ENCODE measurements around the gene MRM3.
"Not testable (repeated sequence)": the region's sequence is repeated elsewhere in the genome, so short reads cannot be mapped to it uniquely, and the experiment has no call there.

MRM3 gene

DNA sequence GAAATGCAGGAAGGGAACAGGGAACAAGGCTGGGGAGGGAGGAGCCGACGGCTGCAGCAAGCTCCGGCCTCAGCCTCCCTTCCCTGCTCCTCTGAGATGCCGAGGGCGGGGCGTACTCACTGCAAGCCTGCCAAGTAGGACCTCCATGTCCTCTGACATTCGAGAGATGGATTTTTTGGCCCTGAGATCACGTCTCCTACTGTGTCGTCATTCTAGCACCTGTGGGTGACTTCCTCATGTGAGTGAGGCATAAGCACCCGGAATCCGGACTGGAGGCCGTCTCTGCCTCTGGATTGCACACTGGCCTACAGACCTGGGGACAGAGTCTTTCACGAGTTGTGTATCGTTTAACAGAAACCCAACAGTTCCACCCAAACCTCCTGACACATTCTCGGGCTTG, 14.5 kb downstream of the MRM3 start:
- DNase-seq (ENCODE audit: low spot score): no peak

DNA sequence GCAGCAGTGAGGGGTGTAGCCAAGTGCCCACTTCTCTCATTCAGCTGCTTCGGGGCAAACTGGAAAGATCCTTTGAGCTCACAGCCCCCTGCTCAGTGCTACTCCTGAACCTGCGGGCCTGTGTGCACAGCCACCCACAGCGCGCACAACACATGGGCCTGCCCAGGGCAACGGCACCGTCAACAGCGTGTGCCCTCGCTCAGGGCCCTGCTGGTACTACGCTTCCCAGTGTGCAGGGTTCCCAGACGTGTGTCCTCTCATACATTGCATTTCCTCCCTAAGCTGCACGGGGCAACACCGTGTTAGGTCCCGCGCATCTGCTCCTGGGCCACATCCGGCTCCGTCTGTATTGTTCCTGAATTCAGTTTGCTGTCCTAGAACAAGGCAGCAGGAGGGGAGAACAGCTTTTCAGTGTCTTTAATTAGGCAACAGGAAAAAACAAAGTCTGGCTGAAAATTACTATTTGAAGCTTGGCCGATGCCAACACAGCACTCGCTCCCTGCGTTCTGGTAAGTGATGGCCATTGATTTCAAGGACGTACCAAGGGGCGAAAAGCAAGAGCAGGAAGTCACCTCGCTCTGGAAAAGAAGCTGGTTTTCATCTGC, 15.2 kb downstream of the MRM3 start:
- DNase-seq (ENCODE audit: low spot score): no peak

GRCh38 chr17:798246-798645, 16.1 kb downstream of the MRM3 start:
- no peak for DNase-seq (ENCODE audit: low spot score)

GRCh38 chr17:799261-799660, 17.1 kb downstream of the MRM3 start:
- no peak for DNase-seq (ENCODE audit: low spot score)

DNA sequence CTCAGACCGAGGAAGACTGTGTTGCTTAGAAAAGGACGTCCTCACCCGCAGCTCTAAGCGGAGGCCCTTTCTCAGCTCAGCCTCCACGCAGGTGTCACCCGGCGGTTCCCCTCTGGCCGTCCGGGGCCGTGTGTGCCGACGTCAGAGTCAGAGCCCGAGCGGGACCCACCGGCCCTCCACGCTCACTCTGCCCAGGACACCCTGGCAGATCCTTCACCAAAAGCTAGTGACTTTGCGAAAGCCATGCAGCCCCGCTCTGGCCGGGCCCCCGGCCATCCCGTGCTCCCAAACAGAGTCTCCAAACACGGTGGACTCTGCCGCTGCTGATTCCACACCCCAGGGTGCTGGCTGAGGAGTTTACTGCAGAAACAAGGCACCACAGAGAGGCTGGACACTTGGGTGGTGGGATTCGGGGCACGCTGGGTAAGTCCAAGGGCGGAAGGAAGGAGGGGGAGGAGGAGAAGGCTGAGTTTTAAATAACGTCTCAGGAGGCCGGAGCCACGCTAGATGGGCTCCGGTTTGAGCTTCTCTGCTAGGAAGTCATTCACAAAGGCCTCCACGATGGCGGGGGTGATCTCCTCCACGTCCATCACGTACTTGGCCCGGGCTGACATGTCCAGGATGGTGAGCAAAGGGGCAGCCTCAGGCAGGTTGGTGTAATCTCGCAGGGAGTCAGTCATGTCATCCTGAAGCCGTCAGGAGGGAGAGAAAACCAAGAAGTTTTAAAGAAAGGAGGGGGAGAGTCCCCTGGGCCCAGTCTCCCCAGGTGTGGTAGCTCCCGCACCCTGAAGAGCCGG, 18.5 kb downstream of the MRM3 start:
- no peak for DNase-seq (ENCODE audit: low spot score)

DNA sequence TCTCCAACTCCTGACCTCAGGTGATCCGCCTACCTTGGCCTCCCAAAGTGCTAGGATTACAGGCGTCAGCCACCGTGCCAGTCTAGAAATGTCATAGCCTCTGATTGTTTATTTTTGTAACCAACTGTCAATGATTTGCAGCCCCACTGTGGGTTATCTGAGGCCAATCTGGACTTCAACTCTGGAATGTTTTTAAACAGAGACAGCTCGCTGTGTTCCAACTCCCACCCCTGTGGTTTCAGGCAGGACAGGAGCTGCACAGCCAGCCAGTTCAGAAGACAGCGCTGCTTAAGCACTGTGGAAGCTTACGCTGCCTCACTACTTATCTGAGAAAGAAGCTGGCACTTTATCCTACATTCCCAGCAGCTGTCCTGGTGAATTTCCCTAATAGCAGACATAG, 19.5 kb downstream of the MRM3 start:
- no peak for DNase-seq (ENCODE audit: low spot score)

DNA sequence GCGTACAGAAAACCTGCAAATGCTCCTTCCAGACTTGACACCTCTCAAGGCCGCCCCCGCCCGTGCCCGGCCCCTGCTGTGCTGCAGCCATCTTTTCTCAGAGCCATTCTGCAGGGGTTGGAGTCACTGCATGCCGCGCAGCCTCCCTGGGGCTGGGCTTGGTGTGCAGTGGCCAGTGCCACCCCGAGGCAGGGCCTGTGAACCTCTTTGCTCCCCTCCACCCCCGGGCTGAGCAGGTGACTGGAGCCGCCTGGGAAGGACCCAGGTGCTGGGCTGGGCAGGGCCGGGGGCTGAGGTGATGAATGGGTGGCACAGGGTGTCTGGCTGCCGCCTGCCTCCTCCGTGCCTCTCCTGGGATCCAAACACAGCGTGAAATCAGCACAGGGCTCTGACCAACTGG, 20.3 kb downstream of the MRM3 start:
- DNase-seq (ENCODE audit: low spot score): no peak

GRCh38 chr17:802901-803881, 21.0 kb downstream of the MRM3 start:
- no peak for DNase-seq (ENCODE audit: low spot score)

DNA sequence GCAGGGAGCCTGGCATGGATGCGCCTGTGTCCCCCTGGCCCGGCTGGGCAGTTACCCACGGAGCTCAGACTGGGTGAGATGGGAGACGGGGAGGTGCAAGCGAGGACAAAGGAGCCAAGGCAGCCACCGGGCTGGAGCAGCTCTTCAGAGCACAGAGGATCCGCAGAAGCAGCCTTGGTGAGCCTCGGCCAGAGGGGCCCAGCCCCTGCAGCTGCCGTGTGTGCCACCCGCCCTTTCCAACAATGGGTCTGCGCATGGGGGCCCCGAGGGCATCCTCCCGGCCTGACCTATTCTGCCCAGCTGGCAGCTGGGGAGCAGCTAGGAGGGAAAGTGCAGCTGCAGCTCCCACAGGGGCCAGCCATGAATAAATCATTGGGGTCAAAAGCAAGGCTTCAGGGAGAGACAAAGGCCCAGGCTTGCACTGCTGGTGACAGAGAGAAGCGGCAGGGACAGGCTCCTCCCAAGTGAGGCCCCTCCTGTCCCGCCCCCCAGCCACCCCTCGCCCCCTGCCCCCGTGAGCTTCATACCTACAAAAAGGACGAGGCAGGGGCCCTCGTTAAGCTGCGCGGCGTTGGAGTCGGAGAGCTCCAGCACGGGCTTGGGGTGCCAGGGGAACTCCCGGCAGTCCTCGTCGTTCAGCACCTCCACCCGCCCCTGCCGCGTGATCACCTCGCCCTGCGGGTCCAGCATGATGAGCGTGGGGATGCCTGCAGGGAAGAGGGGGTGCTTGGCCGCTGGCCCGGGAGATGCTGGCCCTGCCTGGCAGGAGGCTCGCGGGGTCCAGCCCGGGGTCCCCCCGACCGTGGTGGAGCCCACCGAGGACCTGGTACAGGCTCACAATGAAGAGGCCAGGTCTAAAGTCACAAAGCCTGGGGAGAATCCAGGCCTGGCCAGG, 22.6 kb downstream of the MRM3 start:
- no peak for DNase-seq (ENCODE audit: low spot score)

GRCh38 chr17:805886-806285, 23.7 kb downstream of the MRM3 start:
- DNase-seq (ENCODE audit: low spot score): not testable (repeated sequence)

DNA sequence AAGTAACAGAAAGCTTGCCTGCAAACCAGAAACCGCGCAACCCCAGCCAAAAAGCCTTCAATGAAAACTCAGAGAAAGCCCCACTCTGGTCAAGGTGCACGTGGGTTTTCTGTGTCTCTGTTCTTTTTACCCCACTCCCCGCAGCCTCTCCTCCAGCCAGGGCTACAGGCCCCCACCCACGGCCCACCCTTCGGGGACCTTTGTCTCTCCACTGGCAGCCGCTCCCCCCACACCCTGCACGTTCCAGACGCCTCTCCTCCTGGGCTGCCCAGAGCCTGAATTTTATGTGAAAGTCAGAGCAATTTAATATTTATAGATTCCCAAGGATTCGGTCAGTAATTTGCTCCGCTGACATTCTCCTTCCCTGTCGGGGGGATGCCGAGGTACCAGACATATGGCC, 24.2 kb downstream of the MRM3 start:
- no peak for DNase-seq (ENCODE audit: low spot score)

- DNase-seq (ENCODE audit: low spot score): no peak
Measured at GRCh38 chr17:806781-807522, 24.8 kb downstream of the MRM3 start.

DNA sequence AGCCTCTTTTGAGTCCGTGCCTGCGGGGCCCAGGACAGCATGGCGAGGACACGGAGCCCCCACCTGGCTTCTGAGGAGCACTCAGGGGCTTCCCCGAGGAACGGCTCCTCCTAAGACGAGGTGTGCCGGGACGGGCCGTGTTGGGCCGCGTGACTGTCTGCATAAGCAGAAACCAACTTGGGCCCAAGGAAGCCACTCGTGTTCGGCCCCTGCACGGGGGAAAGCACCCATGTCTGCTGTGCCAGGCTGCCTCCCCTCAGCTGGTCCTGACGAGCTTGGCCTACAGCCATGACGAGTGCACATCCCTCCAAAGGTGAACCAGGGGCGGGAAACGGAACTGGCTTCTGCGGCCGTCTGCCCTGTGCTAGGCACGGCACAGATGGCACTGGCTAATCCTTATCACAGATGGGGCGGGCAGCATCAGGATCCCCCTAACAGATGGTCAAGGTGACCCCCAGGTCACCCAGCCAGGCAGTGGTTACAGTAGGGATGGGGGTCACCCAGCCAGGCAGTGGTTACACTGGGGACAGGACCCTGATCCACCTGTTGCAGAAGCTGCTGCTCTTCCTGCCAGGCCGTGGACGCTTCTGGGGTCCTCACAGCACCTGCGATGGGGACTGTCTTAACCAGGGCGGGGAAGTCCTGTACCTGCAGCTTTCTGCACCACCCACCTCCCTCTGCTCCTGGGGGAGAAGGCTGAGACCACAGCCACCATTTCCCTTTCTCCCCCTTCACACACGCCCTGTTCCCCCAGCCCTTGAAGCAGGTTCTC, 25.6 kb downstream of the MRM3 start:
- DNase-seq (ENCODE audit: low spot score): no peak

GRCh38 chr17:811051-811784, 29.1 kb downstream of the MRM3 start:
- no peak for DNase-seq (ENCODE audit: low spot score)

DNA sequence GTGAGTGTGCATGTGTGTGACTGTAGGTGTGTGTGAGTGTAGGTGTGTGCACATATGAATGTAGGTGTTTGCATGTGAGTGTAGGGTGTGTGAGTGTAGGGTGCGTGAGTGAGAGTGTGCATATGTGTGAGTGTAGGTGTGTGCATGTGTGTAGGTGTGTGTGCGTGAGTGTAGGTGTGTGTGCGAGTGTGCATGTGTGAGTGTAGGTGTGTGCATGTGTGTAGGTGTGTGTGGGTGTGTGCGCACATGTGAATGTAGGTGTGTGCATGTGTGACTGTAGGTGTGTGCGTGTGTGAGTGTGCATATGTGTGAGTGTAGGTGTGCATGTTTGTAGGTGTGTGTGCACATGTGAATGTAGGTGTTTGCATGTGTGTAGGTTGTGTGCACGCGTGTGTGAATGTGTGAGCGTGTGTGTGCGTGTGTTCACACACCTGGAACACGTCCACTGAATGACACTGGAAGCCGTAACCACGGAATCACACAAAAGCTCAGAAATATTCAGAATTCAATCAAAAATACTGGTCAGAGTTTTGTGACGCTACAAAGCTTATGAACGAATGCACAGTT, 30.6 kb downstream of the MRM3 start:
- DNase-seq (ENCODE audit: low spot score): no peak

DNA sequence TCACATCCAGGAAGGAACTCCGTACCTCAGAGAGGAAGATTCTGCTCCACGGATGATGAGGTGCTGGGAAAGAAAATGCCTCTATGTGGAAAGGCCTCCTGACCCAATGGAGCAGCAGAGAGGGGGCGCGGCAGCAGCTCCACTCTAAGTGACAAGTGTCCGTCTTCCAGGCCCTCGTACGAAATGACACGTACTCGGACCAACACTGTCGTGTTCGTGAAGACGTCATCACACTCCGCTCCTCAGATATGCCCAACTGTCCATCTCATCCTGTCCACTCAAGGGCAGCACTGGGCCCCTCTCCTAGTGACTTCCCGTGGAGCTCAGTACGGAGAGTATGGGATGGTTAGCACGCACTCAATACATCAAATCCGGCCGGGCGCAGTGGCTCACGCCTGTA, 32.2 kb downstream of the MRM3 start:
- no peak for DNase-seq (ENCODE audit: low spot score)

DNA sequence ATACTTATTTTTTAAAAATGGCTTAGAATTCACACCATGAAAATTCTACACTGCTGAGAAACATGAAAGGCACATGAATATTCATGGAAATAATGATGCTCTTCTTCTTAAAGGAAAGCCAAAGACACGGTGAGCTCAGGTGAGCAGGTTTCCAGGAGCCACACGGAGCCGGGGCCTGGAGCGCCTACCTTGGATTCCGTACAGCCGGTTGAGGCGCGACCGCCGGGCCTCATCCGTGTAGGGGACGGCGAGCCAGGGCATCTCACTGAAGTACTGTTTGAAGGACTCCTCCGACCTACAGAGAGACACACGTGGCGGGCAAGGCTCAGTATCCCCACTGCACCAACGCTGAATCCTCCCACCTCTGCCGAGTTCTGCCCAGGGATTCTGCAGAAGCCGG, 37.1 kb downstream of the MRM3 start:
- no peak for DNase-seq (ENCODE audit: low spot score)

DNA sequence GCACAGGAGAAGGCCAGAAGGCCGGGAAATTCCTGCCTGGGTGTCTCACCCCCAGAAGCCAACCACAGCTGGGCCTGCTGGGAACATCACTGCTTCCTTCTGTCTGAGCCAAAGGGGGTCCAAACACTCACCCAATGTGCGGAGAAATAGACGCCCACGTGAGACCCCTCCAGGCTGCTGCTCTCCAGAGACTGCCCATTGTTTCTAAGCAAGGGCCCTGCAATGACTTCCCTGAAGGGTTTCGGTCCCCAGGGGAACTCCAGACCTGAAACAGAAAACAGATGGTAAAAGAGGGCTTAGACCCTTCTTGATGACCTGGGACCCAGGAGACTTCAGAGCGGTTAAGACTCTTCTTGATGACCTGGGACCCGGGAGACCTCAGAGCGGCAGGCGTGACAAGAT, 41.3 kb downstream of the MRM3 start:
- DNase-seq (ENCODE audit: low spot score): no peak

DNA sequence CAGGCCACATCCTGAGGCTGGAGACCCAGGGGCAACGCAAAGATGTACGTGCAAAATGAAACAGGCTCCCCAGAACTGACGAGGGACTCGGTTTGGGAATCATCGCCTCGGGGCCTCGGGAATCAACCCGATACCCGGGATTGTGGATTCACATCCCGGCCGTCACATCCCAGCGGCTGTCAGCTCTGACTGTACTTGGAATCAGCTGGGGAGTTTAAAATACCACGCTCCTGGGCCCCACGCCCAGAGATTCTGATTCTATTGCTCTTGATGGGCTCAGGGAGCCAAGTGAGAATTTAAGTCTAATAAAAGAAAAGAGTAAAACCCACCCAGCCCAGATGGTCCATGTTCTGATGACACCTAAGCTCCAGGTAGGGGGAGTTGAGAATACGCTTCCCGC, 42.2 kb downstream of the MRM3 start:
- no peak for DNase-seq (ENCODE audit: low spot score)

Data from putamen (tissue), 1 donor.